ENCODE data around the gene SERPINA4.

SERPINA4 gene, protein sequence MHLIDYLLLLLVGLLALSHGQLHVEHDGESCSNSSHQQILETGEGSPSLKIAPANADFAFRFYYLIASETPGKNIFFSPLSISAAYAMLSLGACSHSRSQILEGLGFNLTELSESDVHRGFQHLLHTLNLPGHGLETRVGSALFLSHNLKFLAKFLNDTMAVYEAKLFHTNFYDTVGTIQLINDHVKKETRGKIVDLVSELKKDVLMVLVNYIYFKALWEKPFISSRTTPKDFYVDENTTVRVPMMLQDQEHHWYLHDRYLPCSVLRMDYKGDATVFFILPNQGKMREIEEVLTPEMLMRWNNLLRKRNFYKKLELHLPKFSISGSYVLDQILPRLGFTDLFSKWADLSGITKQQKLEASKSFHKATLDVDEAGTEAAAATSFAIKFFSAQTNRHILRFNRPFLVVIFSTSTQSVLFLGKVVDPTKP

DNA sequence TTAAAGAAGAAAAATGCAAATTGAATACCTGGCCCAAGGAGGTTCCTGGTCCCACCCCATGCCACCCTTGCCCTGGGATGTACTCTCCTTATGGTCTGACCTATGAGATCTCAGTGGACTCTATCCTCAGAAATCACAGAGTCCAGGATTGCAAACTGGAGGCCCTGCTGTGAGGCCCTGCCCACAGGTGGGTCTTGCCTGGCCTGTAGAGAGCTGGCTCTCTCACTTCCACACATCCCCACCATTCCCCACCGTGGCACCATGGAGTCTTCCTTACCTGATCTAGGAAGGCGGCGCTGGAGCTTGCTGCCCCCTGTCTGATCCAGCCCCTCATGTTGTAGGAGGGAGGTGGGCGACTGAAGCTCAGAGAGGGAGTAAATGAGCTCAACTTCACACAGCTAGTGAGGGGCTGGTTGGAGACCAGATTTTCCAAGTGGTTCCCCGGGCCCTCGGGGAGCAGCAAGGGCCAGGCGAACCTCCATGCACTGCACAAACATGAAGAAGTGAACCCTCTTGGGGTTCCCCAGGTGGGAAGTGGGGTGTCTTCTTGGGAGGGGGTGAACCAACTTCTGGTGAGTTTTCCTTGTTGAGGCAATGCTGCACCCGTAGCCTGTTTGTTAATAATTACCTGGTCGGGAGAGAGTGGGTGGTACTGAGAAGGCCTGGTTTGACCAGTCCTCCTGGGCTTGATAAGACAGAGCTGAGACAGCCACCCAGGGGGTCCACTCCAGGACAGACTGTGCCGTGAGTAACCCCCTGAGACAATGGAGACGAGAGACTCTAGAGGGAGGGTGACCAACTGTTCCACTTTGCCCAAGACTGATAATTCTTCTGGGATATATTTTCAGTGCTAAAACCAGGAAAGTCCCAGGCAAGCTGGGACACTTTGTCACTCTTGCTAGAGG, at the start of gene SERPINA4:
Gene SERPINA4, plus strand, starts transcription at position 692 of the 905 bp plus-strand sequence. CDS start 2,041 bp downstream, outside the sequence.
- DNase-seq (ENCODE audit: low read depth), result no peak

DNA sequence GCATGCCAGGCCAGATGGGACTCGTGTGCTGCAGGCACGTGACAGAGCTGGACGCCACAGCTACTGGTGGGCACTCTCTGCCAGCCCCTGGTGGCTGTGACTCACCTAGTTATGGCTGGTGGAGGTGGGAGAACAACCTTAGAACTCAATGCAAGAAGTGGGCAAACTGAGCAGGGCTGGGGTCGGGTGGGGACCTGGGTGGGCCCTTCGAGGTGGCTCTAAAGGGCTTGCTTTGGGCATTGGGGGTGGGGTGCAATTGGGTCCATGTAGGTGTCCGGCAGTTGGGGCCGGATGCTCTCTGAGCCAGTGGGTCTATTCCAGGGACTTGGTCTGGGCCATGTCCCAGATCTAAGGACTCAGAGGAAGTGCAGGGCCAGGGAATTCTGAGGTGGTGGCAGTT, 46.9 kb upstream of the SERPINA4 start:
- no peak for DNase-seq (ENCODE audit: low read depth)

DNA sequence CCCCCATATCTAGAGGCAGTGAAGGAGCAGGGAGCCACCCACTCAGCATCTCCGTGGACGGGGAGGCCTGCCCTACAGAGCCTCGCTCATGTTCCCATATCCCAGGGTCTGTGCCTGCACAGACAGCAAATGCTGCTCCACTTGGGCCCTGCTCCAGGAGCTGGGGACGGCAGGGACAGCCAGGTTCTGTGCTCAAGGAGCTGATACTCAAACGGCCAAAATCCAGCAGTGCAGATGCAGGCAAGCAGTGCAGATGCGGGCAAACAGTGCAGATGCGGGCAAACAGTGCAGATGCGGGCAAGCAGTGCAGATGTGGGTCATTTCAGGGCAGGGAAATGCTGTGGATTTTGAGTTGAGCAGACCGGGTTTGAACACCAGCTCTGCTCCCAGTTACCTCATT, 45.8 kb upstream of the SERPINA4 start:
- DNase-seq (ENCODE audit: low read depth), result no peak

DNA sequence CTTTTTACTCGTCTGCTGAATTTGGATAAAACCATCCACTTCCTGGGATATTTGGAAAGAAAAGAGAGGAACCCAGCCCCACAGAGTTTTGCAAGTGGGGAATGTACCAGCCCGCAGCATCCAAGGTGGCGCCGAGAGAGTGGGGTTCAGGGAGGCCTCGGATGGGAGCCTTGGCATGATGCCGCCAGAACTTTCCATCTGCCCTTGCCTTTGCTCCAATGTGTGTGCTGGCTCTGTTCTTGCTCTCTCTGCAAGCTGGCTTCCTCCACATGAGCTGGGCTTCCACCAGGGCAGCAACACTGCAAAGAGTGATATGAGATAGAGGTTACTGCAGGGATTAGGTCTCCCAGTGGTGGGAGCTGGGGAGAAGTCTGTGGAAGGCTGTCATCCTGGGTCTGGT, 45.4 kb upstream of the SERPINA4 start:
- DNase-seq (ENCODE audit: low read depth), result no peak

DNA sequence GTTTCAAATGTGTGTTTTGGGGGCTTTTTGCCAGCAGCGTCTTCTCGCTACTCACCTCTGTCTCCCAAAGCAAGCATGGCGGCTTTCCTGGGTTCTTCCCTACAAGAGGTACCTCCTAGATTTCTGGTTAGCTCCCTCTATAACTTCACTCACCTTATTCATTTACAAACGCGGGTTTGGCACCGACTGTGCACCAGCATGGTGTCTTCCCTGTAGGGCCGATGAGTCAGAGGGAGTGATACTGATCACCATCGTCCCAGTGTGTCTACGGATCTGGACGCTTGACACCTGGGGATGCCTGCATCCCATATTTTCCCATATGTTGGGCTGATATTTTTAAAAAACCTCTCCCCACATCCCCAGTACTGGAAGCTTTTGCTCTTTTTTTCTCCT, 44.0 kb upstream of the SERPINA4 start:
- DNase-seq (ENCODE audit: low read depth), result no peak

DNA sequence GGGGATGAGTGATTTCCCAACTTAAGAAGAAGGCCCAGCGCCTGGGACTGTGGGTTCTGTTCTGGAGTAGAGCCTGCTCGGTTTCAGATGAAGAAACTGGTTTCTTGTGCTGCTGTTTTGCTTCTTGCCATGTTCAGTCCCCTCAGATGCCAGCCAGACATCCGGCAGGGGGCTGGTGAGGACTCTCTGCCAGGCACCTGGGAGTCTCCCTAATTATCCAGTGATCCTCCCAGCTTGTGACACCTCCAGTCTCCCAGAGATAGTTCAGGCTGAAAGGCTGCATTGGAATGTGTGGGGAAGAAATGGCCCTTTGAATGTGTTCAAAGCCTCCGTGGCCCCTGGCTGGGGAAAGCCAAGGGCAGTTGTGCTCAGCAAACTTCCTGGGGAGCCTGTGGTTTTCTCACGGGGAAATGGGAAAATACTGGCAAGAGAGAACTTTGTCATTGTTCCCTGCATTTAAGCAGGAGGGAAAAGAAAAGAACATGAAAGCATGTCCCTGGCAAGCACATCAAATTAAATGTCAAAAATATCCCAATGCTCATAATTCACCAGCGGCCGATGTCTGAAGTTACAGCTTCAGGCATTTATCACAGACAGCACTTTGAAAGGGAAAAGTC, 43.5 kb upstream of the SERPINA4 start:
- no peak for DNase-seq (ENCODE audit: low read depth)

DNA sequence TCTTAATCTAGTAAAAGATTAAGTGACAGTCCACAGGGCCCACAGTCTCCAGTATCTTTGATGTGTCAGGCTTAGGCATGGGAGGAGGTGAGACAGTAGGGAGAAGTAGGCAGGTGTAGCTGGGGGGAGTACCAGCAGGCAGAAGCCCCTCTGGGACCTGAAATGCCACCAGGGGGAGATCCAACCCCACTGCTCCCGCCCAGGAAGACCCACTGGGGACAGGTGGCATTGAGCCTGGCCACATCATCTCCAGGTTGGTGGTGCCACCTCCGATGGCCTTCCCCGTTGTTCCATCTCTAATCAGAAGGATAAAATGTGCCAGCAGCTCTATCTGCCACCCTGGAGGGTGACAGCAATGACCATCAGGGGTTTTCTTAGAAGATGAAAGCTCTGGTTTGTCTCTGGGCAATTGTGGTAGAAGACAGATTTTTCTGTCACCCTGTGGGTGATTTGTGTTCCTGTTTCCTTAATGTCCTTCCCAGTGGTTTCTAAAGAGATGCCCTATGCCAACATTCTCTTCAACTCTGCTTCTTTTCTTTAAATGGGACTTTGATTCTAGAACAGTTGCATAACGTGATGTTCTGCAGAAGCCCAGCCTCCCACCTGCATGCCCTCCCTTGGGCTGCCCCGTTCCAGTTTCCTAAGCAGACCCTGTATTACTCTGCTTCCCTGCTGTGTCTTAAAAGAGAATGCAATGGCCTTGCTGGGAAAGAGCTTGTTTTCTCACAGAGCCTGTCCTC, 39.7 kb upstream of the SERPINA4 start:
- DNase-seq (ENCODE audit: low read depth), result no peak

DNA sequence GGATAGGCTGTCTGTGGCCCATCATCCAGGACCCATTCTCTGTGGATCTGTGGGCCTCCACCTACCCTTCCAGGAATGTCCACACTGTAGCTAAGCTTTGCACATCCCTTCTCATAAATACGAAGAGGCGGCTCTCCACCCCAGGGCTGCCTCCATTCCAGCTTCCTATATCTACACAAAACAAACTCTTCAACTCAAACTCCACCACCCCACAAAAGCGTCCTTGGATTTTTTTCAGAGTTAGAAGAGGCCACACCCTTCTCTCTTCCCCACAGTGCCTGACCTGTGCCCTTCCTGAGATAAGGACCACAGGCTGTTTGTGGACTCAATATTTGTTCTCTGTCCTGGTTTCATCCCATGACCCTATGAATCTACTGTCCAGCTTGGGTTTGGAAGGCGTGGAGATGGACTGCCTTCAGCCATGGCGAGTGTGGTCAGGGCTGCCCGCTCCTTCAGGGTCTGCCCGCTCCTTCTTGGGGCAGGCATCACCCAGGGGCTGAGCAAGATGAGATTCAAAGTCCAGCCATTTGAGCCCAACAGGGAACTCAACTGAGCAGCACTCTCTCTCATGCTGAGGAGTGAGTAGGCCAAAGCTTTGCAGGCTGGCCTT, 39.0 kb upstream of the SERPINA4 start:
- no peak for DNase-seq (ENCODE audit: low read depth)

DNA sequence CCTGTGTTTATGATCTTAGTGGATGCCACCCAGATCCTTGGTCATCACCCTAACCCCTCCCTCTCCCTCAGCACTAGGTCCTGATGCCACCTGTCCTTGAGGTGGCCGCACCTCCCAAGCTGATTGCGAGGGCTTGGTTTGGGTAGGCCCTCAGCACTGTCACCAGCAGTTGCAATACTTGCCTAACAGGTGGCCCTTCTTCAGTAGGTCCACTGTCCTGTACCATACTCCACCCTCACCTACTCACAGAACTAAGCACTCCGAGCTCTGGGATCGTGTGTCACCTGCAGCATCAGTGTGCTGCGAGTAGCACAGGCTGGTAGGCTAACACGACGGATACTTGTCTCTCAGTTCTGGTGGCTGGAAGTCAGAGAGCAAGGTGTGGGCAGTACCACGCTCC, 38.0 kb upstream of the SERPINA4 start:
- DNase-seq (ENCODE audit: low read depth), result no peak

DNA sequence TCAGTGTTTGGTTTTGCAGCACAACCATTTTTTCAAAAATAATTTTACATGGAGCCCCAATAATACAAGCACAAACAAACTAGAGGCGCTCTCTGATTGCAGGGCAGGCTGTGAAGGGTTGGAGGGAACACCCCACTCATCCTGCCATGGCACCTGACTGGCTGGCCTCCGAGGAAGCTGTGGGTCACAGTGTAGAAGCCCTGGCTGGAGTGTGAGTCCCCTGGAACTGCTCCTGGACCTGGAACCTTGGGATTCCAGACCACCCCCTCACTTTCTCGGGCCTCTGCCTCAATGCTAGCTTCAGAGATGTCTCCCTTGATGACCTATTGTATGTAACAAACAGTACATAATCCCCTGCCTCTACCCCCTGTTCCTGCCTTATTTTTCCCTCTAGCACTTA, 37.1 kb upstream of the SERPINA4 start:
- DNase-seq (ENCODE audit: low read depth), result no peak

DNA sequence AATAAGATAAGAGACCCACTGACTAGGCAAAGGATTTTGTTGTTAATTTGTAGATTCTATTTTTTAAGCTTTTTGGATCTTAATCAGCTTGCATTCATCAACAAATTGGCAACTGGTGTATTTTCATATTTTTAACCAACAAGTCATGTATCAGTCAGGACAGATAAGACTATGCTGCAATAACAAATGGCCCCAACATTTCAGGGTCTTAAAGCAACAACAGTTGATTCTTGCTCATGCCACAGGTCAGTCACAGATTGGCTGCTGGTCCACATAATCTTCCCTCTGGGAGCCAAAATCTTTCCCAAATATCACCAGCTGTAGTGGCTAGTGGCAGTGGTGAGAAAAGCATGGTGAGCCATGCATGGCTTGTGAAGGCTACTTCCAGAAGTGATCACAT, 30.1 kb upstream of the SERPINA4 start:
- no peak for DNase-seq (ENCODE audit: low read depth)

DNA sequence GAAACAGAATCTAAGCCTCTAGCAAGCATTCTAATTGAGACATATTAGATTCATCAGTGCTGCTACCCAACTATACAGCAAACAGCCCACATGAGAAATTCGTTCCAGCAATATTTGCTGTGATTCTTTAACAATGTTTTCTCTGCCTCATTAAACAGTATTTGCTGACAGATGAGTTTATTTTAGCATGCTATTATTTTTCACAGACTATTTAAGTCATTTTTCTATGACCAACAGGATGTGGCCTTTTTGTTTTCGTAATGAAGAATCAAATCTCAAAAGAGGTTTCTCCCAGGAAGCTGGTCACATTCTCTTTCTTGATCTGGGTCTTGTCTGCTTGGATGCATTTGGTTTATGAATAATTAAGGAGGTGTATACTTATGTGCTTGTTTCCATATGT, 28.8 kb upstream of the SERPINA4 start:
- no peak for DNase-seq (ENCODE audit: low read depth)

DNA sequence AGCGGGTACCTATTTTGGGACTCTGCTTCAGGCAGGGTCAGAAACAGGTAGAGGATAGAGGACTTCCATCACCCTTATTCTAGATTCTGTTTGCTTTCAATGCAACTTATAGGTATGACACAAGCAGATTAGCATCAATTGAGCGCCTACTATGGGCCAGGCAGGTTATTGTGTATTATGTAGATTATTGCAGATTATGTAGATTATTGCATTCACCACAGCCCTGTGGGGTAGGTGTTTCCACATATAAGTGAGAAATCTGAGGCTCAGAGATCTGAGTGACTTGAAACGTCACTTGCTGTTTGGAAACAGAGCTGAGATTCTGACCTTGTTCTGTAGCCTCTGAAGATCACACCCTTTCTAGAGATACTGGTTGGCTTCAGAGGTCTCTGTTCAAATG, 25.7 kb upstream of the SERPINA4 start:
- no peak for DNase-seq (ENCODE audit: low read depth)

DNA sequence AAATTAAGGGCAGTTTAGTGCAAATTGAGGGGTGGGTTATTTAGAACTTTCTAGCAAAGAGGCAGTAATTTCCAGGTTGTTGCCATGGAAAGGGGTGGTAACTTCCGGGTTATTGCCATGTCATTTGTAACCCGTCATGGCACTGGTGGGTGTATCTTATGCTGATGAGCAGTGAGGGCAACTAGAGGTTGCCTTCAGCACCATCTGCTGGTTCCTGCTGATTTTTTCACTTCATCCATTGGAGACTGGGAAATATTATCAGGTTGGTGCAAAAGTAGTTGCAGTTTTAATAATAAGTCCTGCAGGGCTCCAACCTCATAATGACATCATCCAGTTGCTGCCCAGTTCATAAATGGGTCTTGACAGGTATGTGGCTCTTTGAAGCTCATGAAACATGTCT, 24.4 kb upstream of the SERPINA4 start:
- no peak for DNase-seq (ENCODE audit: low read depth)

DNA sequence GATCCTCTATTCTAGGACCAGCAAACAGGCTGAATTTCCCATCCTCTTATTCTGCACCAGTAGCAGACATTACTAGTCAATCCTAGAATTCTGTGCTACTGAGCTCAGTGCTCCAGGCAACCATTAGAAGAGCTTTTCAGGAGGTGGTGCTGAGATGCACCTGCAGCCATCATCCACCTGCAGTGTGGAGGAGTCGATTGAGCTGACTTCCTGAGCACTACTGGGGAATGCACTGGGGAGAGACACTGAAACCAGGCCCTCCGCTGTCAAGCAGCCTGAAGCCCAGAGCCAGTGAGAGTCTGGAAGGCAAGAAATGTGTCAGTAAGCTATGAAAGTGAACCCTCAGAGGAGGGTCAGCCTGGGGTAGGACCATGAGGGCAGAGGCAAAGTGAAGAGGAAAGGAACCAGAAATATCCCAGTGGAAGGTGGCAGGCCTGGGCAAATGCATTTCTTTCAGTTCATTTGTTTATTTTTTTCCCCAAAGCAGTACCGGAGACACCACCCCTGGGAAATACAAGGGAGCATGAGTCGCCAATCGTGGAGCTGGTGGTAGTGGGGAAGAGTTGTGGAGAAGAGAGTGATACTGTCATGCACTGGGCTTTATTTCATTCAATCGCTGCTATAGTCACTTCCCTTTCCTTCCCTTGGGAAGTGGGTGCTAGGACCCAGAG, 23.0 kb upstream of the SERPINA4 start:
- DNase-seq (ENCODE audit: low read depth), result no peak

DNA sequence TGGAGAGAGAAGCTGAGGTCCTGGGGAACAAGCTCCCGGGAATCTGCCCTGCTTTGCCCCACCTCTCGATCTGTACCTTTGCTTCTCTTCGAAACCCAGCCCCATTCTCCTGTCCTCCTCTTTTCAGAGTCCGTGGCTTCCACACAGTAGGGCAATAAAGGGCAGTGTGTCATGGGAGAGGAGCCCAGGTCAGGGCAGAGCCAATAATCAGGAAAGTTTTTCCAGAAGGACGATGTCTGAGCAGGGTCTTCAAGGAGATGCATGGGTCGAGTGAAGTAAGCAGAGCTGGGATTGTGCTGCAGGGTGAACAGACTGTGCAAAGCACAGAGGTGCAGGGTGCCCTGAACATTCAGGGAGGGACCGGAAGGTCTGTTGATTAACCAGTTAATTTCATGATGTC, 22.1 kb upstream of the SERPINA4 start:
- DNase-seq (ENCODE audit: low read depth), result no peak

DNA sequence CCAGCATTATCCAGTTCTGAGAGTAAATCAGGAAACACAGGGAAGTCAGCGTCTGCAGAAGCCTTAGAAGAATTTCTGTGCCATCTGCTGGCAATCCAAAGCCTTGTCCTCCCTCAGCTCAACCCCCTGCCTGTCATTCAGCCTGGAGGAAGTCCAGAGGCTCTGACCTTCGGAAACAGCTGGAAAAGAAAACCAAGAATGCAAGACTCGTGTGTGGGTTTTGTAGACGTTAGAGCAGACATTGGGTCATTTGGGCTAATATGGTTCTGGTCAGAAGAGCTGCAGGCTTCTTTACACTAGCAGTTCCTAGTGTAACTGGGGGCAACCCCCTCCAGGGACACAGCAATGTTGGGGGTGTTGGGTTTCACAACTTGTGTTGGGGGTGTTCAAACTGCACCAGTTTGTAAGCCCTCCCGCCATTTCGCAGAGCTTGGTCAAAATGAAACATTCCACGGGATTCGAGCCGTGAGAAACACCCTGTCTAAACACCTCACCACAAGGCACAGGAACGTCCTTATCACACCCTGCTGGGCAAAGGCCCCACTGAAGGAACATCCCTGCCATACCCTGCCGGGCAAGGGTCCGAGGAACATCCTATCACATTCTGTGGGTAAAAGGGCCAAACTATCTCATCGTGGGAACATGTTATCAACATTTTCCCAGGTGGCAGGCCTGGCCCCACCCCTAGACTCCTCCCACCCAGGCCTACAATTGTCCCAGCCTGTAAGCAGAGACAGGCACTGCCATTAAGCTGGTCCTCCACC, 21.0 kb upstream of the SERPINA4 start:
- DNase-seq (ENCODE audit: low read depth), result no peak

DNA sequence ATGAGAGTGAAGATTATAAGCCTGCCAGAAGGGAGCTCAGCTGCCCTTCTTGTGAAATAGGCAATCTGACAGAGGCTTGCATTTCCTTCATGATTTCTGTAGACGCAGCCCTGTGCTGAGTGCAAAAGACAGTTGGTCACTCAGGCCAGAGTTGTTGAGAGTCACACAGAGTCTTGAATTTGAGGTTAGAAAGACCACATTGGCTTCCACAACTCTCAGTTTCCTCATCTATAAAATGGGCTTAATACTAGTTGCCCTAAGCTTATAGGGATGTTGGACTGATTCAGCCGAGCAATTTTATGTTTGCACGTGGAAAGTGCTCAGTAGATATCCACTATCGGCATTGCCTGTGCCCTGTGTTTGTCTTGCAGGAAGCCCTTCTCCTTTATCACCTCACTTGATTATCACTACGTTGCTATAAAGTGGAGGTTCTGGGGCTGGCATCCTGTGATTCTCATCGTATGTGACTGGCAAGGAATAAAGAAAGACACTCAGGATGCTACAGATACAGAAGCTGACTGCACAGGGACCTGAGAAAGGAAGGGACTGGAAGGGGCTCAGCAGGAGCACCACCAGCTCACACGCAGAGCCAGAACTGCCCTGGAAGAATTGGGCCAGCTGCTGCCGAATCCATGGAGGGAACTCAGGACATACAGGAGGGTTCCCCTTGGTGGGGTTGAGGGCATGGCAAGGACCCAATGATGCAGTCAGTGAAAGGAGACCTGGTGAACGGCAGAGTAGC, 19.8 kb upstream of the SERPINA4 start:
- no peak for DNase-seq (ENCODE audit: low read depth)

DNA sequence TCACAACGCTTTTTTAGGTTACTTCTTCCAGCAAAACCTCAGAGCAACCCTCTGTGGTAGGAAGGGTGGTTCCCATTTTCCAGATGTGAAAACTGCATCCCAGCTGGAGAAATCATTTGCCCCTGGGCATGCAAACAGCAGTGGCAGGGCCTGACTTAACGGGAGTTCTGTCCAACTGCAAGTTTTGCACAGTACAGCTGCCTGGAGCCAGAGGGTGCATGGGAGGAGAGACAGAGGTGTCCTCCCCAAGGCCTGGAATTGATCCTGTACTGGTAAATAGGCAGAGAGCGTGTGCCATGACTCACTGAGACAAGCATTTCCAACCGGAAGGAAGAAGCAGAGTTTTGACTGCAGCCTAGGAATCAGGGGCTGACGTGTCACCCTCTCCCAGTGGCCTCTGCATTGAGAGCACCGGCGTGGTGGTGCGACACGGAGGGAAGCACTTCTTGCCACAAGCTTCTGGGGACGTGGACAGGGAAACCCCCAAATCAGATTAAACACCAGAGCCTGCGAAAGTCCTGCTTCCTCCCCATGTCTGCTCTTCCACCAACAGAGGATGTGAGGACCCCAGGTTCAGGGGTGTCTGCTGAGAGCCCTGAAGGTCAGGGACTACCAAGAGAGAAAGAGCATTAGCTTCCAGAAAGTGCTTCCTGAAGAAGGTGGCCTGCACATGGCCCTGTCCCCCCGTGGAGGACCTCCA, 19.0 kb upstream of the SERPINA4 start:
- DNase-seq (ENCODE audit: low read depth), result no peak
